ENCODE results near the gene HS3ST5.

Gene HS3ST5, protein sequence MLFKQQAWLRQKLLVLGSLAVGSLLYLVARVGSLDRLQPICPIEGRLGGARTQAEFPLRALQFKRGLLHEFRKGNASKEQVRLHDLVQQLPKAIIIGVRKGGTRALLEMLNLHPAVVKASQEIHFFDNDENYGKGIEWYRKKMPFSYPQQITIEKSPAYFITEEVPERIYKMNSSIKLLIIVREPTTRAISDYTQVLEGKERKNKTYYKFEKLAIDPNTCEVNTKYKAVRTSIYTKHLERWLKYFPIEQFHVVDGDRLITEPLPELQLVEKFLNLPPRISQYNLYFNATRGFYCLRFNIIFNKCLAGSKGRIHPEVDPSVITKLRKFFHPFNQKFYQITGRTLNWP
- total RNA-seq: 0 to 0.04 reads per million in 2 experiments

DNA sequence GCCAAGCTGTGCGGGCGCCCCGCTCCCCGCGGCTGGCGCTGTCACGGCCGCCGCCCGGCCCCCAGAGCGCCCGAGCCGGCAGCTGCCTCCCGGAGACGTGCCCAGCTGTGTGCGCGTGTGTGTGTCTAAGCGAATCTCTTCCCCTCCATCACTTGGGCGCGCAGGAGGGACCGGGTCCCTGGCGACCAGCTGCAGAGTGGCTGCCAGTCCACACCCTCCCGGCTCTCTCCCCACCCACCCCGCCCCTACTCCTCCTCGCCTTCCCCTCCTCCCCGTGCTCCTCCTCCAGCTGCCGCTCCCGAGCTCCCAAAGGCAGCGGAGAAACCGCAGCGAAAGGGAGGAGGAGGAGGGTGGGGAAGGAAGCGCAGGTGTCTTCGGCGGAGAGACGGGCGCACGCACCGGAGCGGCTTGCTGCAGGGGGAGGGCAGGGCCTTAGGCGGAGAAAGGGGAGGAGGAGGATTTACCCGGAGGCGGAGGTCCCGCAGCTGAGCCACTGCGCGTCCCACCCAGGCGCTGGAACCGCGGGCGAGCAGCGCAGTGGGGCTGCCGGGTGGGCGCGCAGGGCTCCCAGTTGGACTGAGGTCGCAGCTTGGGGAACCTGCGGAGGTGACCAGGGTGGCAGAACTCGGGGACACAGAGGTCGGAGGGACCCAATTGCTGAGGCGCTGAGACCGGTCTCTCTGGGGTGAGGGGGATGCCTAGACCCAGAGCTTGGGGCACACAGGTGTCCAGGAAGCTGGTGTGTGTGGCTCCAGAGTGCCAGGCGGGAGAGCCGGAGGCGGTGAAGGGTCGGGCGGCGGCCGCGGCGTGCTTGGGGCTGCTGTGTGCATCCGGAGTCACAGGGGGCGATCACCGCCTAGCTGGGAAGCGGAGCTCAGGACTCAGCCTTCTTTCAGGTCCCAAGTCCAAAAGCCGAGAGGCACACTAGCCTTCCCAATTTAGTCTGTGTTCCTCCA is at the start of gene HS3ST5:
Gene HS3ST5, minus strand, starts transcription at position 198 of the 956 bp plus-strand sequence. CDS start 280,178 bp downstream, outside the sequence.
- DNase-seq (ENCODE audit: low read depth): no peak

DNA sequence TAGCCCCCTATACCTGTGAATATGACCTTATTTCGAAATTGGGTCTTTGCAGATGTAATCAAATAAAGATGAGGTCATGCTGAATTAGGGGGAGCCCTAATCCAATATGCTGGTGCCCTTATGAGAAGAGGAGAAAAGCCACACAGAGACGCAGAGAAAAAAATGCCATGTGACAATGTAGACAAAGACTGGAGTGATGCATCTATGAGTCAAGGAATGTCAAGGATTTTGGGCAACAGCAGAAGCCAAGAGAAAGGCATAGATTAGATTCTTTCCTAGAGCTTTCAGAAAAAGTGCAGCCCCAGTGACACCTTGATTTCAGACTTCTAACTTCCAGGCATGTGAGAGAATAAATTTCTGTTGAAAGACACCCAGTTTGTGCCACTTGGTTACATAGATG is 47.4 kb upstream of the HS3ST5 start:
- no peak for DNase-seq (ENCODE audit: low read depth)

DNA sequence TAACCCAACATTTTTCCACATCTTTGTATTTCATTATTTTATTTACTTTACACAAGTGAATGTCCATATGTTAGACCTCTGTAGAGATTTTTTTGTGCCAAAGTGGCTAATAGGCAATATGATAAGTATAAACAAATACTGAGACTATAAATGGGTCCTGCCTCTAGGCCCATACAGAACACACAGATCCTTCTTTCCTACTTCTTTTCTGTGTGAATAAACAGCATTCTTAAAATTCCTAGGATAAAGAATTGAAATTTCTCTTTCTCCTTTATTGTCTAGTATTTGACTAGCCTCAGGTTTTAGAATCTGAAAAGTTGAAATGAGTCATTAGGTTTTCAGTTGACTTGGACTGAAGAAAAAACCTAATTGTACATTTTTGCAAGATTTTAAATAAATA is 46.3 kb upstream of the HS3ST5 start:
- no peak for DNase-seq (ENCODE audit: low read depth)

DNA sequence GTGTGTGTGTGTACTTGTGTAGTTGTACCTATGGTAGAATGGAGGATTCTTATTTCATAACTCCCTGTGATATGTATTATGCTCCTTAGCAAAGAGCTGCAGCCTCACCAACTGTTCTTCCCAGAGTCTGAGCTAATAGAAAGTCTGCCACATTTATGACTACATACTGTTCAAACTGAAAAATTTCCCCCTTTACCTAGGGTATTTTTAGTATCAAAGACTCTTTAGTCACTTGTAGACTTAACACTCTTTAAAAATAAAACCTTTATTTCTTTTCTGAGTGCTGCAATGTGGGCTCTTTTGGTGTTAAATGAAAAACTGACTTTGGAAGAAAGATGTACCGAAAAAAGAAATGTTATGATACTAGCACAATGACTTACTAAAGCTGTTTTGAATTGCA is 39.6 kb upstream of the HS3ST5 start:
- no peak for DNase-seq (ENCODE audit: low read depth)

DNA sequence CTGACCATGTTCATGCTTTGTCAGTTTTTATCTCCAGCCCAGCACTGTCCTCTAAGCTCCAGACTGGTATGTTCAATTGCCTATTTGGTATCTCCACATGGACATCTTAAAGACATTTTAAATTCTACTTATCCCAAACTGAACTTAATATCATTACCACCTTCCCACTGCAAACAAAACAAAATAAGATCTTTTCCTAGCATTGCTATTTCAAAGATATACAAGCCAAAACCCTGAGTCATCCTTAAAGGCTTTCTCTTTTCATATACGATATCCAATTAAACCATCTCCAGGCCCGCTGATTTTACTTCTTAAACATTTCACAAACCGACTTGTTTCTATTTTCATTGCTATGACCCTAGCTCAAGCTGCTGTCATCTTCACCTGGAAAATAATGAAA is 35.1 kb upstream of the HS3ST5 start:
- DNase-seq (ENCODE audit: low read depth): no peak

DNA sequence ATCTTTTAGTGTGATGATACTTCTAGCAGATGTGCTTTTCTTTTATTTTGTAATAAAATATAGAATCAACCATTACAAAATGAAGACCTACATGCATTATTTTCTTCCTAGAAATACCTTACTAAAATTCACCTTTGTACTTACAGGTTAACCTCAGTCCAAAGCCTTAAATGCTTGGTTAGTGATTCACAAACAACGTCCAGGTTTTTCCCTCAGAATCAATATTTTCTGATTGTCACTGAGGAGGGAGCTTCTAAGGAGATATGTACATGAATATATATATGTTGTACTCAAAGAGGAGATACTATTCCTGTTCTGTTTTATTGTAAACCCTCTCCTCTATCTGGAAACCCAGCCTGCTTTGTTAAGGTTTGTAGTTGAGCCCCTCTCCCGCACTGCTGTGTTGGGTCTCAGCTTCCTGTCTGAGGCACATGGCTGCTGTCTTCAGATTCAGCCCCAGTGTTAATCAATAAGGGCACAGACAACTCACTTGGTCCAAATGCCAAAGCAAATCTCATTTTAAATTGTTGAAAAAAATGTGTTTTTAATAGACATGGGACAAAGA is 33.9 kb upstream of the HS3ST5 start:
- DNase-seq (ENCODE audit: low read depth): no peak

DNA sequence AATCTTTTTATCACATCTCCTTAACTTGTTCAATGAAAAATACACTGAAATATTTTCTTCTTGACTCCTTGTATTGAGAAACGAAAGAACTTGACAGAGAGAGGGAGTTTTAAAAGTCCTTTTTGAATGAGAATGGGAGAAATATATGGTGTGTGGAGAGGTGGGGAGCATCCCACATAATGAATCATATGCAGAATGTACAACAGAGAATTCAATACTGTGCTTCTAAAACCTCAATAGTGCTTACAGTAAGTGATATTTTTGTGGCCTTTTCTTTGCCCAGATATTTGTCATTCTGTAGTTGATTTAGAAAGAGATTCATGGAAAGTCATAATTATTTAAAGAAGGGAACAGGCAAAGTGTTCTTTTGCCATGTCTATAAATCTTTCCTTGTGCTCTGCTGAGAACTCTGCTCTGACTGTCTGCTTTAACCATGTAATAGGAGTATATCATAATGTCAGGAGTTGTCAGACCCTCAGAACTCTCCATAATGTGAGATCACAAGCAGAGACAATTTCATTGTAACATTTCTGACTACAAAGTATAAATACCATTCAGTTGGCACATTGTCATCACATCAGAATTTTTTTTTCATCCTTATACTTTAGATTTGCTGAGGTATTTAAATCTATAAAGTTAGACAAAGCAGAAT is 32.8 kb upstream of the HS3ST5 start:
- DNase-seq (ENCODE audit: low read depth): no peak

DNA sequence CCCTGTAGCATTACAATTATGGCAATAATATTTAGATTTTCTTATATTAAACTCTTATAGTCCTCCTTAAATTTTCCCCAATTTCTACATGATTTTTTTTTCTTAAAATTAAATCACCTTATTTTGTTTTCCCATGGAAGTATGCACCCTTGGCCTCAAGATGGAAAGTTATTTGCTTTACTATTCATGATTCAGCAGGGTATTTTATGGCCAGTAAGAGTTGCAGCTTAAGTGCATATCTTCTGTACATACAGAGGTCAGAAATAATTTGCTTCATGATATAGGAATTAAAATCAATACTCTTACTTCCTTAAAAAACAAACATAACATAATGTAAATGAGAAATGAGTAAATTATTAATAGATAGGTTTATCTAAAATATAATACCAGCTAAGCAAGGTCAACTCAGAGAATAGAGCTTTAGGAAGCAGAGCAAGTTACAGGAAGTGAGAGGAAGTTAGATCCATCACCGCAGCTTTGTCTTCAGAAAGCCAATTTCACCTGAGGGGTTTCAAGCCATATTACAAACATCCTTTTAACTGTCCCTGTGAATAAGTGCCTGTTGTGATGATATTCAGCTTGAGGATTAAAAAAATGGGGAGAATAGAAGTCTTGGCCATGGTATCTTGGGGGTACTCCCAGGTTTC is 24.6 kb upstream of the HS3ST5 start:
- no peak for DNase-seq (ENCODE audit: low read depth)

DNA sequence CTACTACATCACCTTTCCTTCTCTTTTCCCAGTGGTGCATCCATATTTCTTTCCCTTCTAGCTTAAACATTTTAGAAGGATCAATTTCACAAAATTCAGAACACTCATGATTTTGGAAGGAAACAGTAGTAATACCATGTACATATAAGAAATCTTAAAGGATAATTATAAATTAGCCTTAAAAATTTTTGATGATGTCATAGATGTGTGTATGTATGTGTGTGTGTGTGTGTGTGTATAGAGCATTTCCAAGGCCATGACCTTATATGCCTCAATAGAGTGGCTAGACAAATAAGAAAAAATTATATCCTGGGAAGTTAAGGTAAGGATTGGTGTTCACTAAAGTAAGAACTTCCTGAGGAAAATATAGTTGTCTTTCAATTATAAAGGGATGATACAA is 24.1 kb upstream of the HS3ST5 start:
- DNase-seq (ENCODE audit: low read depth): no peak

DNA sequence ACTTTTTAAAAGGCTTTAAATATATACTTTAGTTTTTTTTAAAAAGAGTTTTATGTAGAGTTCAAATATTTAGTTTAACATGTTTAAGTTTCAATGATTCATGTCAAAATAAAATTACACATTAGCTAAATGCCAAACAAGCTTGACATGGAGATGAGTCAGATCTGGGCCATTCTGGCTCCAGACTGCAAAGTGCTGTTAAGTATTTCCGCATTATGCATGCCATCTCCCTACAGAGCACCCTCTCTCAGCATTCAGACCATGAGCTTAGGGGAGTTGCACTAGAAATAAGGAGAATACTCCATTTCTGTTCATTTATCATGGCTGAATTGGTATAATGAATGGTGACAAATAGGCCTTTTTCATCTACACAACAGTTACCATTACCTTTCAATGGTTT is 21.5 kb upstream of the HS3ST5 start:
- DNase-seq (ENCODE audit: low read depth): no peak

DNA sequence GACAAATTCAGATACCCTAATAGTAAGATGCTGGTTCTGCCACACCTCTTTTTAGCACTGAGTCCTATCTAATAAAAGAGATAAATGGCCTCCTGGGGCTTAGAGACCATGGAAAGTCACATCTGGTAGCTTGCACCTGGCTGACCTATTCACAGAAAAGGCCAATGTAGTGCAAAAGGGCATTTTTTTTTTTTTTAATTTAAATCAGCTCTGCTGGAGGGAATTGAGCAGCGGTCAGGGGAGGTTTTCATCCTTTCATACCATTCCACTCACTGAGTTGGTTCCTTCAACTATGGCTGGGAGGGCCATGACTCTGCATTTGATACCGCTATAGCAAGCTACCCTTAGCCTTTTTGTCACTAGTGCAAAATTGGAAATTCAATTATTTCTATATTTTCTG is 20.1 kb upstream of the HS3ST5 start:
- no peak for DNase-seq (ENCODE audit: low read depth)

DNA sequence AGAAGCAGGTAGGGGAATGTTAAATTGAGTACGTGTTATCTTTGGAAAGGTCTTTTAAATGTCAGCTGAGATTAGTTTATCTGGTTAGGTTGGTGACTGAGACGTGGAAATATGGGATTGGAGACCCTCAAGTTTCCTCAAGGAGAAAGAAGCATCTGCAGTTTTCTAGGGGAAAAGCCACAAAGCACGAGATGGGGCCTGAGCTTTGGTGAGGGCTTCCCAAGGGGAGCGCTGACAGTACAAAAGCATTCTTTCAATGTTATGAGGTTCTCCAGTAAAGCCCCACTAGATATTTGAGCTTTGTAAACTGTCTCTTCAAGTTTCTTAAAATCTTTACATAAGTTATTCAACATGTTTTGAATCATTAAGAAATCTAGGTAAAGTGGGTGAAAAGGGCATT is 19.6 kb upstream of the HS3ST5 start:
- DNase-seq (ENCODE audit: low read depth): no peak

DNA sequence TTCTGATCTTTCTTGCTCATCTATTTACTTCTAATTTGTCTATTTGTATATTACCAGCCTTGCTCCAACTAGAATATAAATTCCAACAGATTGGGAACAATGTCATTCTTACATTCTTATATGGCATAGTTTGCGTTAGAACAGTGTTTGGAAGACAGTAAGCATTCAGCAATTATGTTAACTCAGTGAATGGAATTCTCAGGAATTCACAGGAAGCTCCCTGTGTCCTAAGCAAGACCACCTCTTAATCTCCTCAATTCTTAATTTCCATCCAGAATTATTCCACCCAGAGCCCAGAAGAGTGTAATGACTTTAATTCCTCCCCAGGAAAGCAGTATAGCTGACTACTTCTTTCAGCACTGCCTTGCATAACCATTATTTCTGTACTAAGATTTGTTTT is 18.2 kb upstream of the HS3ST5 start:
- DNase-seq (ENCODE audit: low read depth): no peak

DNA sequence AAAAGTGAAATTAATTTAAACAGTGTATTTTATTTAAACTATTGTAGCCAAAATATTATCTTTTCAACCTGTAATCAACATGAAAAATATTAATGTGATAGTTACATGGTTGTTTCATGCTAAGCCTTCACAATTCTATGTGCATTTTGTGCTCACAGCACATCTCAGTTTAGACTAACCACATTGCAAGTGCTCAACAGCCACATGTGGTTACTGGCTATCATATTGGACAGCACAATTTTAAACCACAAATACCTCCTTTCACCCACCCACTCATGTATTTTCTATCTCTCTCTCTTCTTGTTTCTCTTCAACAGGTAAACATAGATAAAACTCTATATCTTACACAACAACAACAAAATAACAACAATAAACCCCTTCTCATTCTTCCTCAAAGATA is 12.5 kb upstream of the HS3ST5 start:
- DNase-seq (ENCODE audit: low read depth): no peak

DNA sequence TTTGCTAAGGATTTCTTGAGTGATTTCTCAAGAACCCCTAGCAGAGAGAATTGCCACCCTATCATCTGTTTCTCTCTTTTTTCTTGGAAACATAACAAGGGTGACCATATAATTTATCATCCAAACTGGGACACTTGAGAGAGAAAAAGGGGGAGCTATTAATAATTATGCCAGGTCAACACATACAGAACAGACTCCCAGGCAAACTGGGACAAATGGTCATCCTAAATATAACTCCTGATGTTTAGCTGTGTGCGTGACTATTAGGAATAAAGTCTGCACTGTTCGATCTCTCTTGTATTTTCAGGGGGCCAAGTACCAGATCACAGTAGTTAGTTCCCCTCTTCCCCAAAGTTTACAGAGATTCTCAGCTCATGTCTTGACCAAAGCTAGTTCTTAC is 11.7 kb upstream of the HS3ST5 start:
- DNase-seq (ENCODE audit: low read depth): no peak

DNA sequence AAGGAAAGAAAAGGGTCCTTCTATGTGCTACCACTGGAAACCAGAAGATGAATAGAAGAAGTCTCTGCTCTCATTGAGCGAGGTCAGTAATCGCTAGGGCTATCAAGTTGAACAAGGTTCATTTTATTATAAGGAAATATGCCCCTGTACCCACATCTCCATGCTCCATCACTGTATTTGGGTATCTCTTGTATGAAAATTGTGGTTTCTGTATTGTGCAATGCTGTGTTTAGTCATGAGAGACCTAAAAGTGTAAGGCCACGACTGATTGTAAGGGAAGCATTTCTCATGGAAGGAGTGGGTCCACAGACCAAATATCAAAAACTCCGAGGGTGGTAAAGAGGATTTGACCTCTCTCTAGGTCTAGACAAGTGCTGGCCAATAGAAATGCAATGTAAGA is 3.6 kb upstream of the HS3ST5 start:
- DNase-seq (ENCODE audit: low read depth): no peak

DNA sequence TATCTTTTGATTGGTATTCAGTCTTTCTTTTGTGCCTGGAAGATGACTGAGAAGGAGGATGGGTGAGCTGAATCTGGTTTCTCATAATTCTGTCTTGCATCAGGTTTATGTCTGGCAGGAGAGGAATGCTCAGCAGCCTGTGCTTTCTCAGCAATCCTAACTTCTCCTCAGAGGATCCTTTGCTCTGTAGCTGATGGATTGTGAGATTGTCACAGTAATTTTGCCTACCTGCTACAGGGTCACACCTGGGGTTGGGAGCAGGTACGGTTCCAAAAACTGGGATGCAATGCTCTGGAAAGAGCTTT is 2.1 kb upstream of the HS3ST5 start:
- no peak for DNase-seq (ENCODE audit: low read depth)

DNA sequence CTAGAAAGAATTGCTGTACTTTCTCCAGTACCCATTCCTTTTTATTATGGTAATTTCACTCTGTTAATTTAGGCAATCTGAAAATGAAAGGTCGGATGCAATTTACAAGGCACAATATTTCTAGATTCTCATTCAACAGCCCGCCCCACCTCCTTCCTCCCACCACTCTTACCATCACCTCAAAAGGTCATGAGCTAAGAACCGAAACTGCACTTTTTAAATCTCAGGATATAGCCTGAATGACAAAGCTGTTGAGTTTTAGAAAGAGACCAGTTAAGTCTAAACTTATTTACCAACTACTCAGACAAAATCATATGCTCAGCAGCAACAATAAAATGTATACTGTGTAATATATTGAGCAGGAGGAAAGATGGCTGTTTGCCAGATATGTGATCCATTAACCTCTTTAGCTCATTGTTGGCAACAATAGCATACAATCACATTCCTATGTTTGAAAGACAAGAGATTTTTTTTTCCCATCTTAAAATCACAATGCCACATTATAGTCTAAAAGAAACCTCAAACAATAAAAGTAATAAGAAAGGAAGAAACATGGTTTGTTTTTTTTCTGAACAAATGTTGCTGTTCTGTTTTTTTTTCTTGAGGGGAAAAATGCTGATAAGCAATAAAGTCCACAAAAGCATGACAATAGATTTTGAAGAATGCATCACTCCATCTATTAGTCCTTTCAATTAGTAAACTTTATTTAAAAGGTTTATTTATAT is 1.6 kb upstream of the HS3ST5 start:
- DNase-seq (ENCODE audit: low read depth): no peak

DNA sequence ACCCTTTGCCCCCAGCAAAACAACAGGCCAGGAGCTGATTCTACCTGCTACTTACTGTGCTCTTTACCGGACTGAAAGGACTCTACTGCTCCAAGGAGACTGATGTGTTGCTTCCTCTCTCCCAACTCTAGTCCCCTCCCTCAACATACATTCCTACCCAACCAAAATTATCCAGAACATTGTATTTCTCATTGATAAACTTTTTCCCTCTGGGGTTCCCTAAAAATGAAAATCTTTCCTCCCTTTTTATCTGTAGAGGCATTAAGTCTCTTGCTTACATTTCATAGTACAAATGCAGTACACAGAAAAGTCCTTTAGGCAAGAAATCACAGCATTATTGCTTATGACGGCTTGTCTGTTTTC is 940 bp upstream of the HS3ST5 start:
- DNase-seq (ENCODE audit: low read depth): no peak

DNA sequence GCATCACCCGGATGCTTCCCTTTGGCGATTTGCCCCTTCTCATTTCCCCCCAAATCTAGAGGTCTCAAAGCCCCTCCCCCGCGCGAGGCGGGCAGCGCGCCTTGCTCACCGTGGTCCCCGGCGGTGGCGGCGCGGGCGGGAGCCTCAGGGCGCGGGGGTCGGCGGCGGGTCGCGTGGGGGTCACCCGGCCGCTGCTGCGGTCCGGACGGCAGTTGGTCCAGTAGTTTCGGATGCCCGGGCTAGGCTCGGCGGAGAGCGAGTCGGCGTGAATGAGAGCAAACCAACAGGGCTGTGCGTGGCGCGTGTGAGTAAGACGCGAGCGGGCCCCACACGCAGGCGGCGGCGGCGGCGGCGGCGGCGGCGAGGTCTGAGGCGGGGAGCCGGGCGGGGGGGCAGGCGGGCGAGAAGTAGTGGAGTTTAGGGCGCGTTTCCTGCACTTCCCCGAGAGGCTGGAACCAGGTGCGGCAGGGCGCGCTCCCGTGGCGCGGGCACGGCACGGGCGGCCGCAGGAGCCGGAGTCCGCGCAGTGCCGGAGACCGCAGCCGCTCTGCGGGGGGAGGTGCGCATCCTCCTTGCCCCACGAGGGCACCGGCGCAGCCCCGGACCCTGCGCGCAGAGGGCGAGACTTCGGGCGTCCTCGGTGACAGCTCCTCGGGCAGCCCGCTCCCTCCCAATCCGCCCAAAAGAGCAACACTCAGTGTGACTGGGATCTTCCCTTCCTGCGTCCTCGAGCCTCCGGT is 567 bp downstream of the HS3ST5 start:
- no peak for DNase-seq (ENCODE audit: low read depth)

DNA sequence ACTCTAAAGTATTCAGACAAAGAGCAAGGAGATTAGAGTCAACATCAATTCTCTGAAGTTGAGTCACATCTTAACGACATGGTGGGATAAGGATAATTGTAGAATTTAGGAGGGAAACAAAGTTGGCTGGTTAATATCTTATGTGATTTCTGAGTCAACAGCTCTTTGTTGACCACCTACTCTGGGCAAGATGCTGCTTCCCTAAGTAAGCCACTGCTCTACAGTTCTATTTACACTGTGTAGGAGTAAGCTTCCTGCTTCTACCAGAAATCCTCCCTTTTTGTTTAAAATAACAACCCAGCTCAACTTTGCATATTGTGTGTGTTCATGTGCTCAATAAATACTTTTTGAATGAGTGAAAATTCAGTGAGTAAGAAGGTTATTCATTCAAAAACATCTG is 3.1 kb downstream of the HS3ST5 start:
- DNase-seq (ENCODE audit: low read depth): no peak
